Loucy (cell line): ENCODE data around the gene ASB1.

Experiments
- EZH2phosphoT487 ChIP-seq: fragments of 200-600 bp; IDR thresholded peaks from 2 replicates; pipeline ENCODE4 v1.6.1; 2018; ENCODE audit warnings: antibody characterized with exemption, mild to moderate bottlenecking, moderate library complexity, borderline replicate concordance
- TF ChIP-seq, protein P1 (sequence below): fragments of 200-600 bp; sonication (generic); conservative IDR thresholded peaks from 2 replicates; pipeline ENCODE4 v1.5.1; 2014; ENCODE audit warnings: mild to moderate bottlenecking, antibody characterized with exemption, low read length

DNA sequence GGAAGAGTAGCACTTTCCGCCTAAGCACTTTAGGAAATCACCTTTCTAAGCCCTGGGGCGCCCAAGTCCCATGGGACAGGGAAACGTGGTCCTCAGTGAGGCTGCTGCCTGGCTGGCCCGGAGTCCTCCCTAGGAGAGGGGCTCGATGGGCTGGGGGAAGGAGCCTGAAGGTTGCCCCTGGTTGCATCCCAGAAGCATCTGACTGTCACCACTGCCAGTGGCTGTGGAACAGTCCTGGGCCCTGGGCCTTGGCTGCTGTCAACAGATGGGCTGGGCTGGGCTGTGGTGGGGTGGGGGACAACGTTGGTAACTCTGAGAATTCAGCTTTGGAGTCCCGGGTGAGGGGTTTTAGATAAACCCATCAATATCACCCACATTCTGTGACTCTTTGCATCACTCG, 22.5 kb downstream of the ASB1 start:
- TF ChIP-seq, protein P1, sequence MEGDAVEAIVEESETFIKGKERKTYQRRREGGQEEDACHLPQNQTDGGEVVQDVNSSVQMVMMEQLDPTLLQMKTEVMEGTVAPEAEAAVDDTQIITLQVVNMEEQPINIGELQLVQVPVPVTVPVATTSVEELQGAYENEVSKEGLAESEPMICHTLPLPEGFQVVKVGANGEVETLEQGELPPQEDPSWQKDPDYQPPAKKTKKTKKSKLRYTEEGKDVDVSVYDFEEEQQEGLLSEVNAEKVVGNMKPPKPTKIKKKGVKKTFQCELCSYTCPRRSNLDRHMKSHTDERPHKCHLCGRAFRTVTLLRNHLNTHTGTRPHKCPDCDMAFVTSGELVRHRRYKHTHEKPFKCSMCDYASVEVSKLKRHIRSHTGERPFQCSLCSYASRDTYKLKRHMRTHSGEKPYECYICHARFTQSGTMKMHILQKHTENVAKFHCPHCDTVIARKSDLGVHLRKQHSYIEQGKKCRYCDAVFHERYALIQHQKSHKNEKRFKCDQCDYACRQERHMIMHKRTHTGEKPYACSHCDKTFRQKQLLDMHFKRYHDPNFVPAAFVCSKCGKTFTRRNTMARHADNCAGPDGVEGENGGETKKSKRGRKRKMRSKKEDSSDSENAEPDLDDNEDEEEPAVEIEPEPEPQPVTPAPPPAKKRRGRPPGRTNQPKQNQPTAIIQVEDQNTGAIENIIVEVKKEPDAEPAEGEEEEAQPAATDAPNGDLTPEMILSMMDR, result no peak
- TF ChIP-seq EZH2phosphoT487, result no peak
